Activated T-helper 1 cell treated with anti-CD3 and anti-CD28 coated beads, Interleukin-2, amount 50 U/mL, for 16 hours (primary cell): ENCODE results near the gene L3MBTL3.

Source experiments
- DNase-seq, 2 donors: peaks; one replicate each; pipeline ENCODE4 v3.0.0-alpha.2; 2020; ENCODE audit warnings: low read depth in 1 of 2, low spot score in 1 of 2

L3MBTL3 gene

GRCh38 chr6:130182466-130182865, 164.1 kb downstream of the L3MBTL3 start:
- no peak for DNase-seq

- DNase-seq: no peak
Measured at GRCh38 chr6:130183271-130184222, 165.2 kb downstream of the L3MBTL3 start.

- no peak for DNase-seq
Measured at GRCh38 chr6:130185658-130186057, 167.3 kb downstream of the L3MBTL3 start.

- no peak for DNase-seq
Measured at GRCh38 chr6:130187335-130188206, 169.2 kb downstream of the L3MBTL3 start.

GRCh38 chr6:130188207-130188899, 170.0 kb downstream of the L3MBTL3 start:
- no peak for DNase-seq

GRCh38 chr6:130189531-130190397, 171.4 kb downstream of the L3MBTL3 start:
- DNase-seq: no peak
